GM19395 (cell line): ENCODE measurements around the gene OMP.

ENCODE experiments used
- ATAC-seq: cut with Tn5 transposase; IDR thresholded peaks from one replicate; pipeline ENCODE4 v1.9.1; 2021; ENCODE audit warnings: mild to moderate bottlenecking, moderate library complexity; ENCODE audit not compliant: unreplicated experiment

Gene OMP

GRCh38 chr11:77136784-77137420 is 34.3 kb downstream of the OMP start:
- no peak for ATAC-seq

- ATAC-seq = no peak
These were observed 34.8 kb downstream of the OMP start for GRCh38 chr11:77137421-77137820.

DNA sequence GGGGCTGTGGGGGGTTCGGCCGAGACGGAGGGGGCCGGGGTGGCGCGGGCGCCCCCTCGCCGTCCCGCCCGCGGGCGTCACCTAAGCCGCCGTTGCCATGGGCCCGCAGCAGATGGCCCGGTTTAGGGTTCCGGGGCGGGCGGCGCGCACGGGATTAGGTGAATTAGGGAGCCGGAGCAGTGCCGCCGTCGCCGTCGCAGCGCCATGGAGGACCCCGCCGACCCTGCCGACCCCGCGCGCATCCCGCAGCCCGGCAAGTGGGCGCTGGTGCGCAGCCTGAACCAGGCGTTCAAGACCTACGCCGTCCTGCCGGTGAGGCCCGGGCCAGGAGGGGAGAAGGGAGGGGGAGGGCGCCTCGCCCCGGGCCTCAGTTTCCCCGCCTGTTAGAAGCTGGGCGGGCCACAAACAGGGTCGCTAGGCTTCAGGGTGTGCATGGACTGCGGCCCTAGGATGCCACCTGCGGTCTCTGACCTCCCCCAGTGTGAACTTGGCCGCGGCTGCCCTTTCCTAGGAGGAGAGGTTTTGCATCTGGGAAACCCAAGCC is 35.5 kb downstream of the OMP start:
- ATAC-seq = no peak

DNA sequence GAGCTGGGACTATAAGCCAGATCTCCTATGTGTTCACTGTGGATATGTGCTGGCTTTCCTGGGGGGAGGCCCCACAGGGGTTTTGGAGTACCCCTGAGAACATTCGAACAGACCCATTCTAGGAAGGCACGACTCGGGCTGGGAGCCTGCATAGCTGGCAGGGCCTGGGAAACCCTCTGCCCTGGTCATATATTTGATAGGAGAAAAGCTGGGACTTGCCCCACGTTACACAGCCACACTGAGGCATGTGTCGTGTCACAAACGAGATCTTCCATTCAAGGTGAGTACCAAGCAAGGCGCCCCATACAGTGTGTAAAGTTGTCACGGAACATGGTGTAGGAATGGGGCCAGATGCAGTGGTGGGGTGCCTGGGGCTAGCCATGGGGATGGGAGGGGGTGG is 36.6 kb downstream of the OMP start:
- no peak for ATAC-seq

DNA sequence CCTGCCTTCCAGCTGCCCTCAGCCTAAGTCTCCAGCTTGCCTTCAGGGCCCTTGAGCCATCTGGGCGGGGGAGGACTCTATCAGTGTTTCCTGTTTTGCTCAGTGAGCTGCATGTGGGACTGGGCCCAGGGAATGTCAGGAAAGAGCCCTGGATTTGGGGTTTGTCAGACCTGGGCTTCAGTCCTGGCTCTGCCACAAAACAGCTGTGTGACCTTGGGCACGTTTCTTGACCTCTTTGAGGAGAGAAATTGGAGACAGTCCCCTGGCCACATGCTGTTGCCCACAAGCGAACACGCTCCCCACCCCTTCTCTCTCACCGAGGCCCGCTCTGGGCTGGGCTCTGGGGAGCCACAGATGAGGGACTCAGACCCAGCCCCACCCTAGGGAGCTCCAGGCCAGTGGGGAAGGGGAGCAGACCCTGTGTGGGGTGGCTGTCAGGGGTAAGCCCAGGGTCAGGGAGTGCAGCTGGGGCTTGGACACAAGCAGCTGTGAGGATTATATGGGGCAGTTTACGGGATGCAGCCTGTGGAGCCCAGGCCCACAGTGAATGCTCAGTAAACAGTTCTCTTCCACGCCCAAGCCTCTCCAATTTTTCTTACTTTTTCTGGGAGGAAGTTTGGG is 37.7 kb downstream of the OMP start:
- ATAC-seq = no peak

GRCh38 chr11:77141034-77141433 is 38.4 kb downstream of the OMP start:
- ATAC-seq = no peak

DNA sequence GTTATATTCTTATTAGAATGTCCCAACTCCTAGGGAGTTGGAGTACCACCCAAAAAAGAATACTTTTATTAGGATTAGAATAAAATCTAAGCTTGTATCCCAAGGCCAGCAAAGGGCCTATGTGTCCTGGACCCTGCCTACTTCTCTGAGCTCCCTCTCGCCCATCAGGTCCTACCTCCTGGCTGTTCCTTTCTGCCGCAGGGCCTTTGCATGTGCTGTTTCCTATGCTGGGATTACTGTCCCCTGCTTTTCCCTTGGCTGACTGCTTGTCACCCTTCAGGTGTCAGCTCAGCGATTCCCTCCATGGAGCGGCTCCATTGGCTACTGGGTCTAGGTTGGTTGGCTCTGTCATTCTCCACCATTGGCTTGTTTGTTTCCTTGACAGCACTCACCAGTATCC is 38.8 kb downstream of the OMP start:
- ATAC-seq = no peak

DNA sequence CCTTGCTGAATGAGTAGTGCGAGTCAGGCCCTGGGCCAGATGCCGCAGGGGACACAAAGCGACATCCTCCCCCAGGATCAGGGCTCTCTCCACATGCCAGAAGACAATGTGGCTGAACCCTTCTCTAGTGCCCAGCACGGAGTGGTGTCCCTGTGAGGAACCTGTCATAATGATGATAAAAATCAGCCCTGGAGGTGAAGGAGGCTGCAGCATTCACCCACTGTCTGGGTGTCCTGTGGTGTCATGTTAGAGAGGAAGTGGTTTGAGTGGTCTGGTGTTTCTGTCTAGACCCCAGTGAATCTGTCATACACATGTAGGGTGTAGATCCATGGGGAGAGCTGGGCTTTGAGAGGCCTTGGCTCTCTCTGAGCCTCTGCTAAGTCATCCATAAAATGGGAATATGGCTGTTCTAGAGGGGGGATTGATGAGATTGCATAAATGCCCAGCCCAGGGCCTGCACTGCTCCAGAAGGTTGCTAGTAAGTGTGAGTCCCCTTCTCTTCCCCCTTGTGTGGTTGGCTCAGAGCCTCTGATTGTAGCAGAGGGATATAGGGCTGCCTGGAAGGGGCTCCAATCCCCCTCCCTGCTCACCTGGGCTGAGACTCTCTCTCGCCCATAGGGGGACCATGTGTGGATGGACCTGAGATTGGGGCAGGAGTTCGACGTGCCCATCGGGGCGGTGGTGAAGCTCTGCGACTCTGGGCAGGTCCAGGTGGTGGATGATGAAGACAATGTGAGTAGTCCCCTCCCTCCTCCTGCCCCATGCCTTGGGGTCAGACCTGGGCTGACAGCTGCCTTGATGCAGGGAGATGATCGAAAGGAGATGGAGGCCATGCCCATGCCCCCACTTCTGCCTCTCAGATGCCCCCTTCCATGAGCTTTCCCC is 39.7 kb downstream of the OMP start:
- ATAC-seq = no peak

DNA sequence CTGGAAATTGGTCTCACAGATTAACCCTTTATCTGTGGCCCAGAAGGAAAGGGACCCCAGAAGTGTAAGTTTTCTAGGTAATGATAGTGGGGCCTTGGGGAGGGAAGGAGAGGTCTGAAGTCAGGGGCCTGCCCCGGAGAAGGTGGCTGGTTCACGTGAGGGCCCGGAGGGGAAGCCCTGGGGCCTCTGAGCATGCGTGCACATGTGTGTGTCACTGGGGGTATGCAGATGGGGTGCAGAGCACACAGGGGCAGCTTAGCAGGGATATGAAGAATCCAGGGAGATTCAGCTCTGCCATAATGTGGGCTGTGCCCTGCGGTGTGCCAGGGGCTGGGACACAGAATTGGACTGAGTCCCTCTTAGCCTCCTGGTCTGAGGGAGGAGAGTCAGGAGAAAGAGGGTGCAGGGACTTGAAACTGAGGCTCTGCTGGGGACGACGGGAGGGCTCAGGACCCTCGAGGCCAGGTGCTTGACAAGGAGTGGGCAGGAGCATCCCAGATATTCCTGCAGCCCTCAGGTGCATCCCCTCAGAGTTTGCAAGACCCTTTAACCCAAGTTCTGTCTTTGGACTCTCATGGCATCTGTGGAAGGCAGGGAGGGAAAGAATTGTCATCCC is 40.9 kb downstream of the OMP start:
- no peak for ATAC-seq

DNA sequence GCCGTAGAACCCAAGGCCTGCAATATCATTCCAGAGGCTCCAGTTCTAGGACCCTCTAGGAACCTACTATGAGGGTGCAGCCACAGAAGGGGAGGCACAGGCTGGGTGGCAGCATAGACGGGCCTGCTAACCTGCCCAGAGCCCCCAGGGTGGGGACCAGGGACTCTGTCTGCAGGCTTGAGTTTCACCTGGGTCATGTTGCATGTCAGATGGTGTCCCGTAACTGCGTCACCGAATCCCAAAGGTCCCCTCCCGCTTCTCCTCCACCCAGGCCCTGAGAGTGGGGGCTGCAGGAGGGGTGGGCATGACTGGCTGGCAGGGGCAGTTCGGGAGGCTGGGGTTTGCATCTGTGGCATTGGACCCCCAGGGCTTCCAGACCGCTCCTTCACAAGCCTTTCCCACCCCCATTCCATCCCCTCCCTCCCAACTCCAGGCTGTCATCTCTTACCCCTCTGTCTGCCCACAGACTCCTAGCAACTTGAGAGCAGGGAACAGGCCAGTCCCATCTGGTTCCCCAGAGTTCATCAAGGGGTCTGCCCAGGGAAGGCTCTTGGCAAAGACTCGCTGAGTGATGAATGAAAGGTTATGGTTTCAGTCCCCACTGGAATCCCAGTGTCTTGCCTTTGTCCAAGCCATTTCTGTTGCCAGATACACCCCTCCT is 41.7 kb downstream of the OMP start:
- ATAC-seq = no peak

- no peak for ATAC-seq
These were observed 42.3 kb downstream of the OMP start for GRCh38 chr11:77144857-77145428.

DNA sequence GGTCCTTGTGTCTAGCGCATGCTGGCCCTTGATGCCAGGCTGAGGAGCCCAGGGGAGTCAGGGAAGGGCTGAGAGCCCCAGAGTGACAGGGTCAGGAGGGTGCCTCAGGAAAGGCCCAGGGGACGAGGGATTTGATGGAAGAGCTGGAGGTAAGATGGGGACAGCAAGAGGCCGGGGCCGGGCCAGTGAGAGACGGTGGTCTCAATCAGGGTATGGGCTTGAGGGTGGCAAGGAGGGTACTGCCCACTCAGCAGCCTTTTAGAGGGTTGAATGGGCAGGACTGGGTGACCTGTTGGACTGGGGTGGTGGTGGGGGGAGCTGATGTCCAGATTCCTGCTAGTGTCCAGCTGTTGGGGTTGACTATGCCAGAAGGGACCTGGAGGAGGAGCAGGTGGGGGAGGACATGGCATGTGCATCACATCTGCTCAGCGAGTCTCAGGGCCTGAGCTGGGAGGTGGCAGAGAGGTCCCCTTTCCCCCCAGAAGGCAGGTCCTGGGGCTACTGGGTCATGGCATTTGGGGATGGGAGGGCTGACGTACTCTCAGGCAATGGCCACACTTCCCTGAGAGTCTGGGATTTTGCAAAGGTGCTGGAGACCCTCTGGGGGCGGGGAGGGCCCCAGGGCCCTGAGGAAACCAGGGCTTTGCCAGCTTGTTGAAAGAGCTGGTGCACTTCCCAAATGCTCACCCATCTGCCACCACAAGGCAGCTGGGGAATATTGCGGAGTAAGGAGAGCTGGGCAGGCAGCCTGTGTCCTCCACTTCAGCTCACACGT is 43.8 kb downstream of the OMP start:
- ATAC-seq = no peak

DNA sequence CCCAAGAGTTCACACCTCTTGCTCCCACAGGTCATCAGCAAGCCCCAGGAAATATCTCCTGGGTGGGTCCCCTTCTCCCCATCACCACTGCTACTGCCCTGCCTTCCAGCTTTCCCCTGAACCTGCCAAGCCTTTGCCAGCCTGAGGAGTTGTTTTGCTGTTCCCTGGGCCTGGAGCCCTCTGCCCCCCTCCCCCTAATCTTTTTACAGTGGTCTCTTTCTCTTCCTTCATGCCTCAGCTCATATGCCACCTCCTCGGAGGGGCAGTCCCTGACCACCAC is 44.3 kb downstream of the OMP start:
- ATAC-seq = no peak

DNA sequence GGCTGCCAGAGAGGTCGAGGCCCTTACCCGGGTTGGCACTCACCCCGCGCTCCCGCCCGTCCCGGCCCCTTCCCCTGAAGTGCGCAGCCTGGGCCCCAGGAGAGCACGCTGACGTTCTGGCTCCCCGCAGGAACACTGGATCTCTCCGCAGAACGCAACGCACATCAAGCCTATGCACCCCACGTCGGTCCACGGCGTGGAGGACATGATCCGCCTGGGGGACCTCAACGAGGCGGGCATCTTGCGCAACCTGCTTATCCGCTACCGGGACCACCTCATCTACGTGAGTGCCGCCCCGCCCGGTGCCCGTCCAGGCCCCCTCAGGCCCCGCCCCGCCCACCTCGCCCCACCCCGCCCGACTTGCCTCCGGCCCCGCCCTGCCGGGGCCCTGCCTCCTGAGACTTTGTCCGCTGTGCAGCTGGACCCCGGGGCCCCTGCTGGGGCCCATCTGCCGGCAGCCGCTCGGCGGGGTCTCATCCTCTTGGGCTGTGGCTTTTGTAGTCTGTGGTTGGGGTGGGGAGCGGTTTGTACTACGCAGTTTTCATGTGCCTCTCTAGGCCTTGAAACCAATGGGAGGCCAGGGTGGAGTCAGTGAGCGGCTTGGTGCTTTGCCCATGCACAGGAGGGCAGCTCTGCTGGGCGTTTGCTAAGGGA is 45.2 kb downstream of the OMP start:
- ATAC-seq = no peak

DNA sequence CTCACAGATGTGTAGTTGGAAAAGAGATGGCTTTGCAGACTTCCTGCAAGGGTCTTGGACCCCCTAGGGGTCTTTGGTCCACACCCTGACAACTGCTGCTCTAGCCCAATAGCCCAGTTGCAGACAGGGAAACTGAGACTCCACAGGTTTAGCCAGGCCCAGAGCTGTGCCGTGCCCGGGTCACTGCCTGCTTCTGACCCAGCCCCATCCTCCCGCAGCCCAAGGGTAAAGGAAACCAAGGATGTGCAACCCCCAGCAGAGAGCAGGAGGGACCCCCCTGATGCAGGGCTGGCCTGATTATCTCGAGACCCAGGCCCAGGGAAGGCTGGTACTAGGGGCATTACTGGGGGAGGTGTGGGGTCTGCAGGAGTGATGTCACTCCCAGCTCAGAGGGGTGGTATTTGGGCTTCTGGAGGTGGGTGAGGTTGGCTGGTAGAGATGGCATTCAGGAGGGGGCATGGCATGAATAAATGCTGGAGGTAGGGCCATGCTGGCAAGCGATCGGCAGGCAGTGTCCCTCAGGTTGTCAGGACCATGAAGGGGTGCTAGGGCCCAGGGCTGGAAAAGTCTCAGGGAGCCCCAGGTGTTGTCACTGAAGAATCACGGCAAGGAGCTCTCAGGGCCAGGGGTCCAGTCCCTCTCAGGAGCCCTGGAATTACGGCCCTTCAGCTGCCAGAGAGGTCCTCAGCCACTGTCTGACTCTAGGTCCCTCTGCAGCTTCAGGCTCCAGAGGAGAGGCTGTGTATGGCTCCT is 46.5 kb downstream of the OMP start:
- no peak for ATAC-seq

DNA sequence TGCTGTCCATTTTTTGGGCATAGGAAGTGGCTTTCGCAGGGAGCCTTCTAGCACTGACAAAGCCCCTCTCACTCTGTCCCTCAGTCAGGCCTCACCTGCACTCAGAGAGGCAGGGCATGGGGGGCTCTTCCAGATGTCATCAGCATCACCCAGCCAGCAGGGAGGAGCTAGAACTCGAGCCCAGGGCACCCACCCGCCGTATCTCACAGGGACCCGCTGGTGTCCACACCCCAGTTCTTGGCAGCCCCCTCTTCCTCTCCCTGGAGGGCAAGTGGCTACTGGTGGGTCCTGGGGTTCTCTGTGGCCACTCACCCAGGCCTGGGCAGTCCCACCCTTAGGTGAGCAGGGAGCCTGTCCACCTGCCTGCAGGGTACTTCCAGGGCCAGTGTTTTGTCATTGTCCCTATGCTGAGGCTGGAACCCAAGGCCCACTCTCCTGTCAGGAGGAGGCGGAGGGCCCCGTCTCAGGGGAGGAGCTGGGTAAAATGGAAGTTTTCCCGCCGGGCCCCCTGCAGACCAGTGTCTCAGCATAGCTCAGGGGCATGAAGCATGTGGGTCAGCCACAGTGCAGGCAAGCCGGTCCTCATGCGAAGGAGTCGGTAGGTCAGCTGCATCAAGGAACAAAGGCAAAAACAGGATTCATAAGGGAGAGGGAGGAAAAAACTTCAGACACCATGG is 47.2 kb downstream of the OMP start:
- no peak for ATAC-seq

GRCh38 chr11:77150836-77151235 is 48.2 kb downstream of the OMP start:
- no peak for ATAC-seq

GRCh38 chr11:77151804-77152509 is 49.3 kb downstream of the OMP start:
- no peak for ATAC-seq
